Measurements from ENCODE around the gene SLC12A3.

DNA sequence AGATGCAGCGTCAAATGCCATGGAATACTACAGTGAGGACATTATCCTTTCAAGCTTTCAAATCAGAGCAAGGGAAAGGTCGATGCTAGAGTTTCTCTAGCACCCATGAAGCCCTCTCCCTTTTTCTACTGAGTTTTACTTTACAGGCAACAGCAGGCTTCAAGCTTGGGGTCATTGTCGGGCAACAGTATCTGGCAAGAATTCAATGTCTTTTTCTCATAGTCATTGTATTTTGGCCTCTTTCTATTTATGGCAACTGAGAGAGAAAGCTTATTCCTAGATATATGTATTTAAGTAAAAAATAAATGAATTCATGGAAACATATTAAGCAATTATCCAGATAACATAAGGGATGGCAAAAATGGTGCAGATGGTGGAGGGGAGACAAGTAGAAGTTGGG is 96.4 kb downstream of the SLC12A3 start:
- TF ChIP-seq, protein P1, sequence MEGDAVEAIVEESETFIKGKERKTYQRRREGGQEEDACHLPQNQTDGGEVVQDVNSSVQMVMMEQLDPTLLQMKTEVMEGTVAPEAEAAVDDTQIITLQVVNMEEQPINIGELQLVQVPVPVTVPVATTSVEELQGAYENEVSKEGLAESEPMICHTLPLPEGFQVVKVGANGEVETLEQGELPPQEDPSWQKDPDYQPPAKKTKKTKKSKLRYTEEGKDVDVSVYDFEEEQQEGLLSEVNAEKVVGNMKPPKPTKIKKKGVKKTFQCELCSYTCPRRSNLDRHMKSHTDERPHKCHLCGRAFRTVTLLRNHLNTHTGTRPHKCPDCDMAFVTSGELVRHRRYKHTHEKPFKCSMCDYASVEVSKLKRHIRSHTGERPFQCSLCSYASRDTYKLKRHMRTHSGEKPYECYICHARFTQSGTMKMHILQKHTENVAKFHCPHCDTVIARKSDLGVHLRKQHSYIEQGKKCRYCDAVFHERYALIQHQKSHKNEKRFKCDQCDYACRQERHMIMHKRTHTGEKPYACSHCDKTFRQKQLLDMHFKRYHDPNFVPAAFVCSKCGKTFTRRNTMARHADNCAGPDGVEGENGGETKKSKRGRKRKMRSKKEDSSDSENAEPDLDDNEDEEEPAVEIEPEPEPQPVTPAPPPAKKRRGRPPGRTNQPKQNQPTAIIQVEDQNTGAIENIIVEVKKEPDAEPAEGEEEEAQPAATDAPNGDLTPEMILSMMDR (conservative IDR thresholded peaks at IDR 0.05; ENCODE audit: low read depth, low read length): no peak
- no peak for TF ChIP-seq POLR2A (IDR thresholded peaks at IDR 0.05; ENCODE audit: low read depth, low read length)
- TF ChIP-seq RAD21 (IDR thresholded peaks at IDR 0.05; ENCODE audit: low read length): no peak
- TF ChIP-seq, protein P2, sequence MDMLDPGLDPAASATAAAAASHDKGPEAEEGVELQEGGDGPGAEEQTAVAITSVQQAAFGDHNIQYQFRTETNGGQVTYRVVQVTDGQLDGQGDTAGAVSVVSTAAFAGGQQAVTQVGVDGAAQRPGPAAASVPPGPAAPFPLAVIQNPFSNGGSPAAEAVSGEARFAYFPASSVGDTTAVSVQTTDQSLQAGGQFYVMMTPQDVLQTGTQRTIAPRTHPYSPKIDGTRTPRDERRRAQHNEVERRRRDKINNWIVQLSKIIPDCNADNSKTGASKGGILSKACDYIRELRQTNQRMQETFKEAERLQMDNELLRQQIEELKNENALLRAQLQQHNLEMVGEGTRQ (IDR thresholded peaks at IDR 0.05; ENCODE audit: low read depth, low read length): no peak
- no peak for TF ChIP-seq FOS (IDR thresholded peaks at IDR 0.05; ENCODE audit: low read depth, low read length)
- TF ChIP-seq MAZ (IDR thresholded peaks at IDR 0.05; ENCODE audit: borderline replicate concordance, low read depth, low read length): no peak
- no peak for TF ChIP-seq BHLHE40 (IDR thresholded peaks at IDR 0.05; ENCODE audit: low read depth, low read length)
- no peak for TF ChIP-seq SMC3 (IDR thresholded peaks at IDR 0.05; ENCODE audit: low read depth, low read length)
- no peak for TF ChIP-seq MXI1 (IDR thresholded peaks at IDR 0.05; ENCODE audit: borderline replicate concordance, low read depth, low read length)
- no peak for TF ChIP-seq CEBPB (IDR thresholded peaks at IDR 0.05; ENCODE audit: low read depth, low read length)
- no peak for TF ChIP-seq RCOR1 (IDR thresholded peaks at IDR 0.05; ENCODE audit: insufficient replicate concordance, low read length)
- no peak for TF ChIP-seq MAFK (IDR thresholded peaks at IDR 0.05; ENCODE audit: low read depth, low read length)
